ENCODE measurements around the gene USP34.
A peak's percentile ranks its signal among the peaks of the same experiment; 100 is the strongest.

Gene USP34

DNA sequence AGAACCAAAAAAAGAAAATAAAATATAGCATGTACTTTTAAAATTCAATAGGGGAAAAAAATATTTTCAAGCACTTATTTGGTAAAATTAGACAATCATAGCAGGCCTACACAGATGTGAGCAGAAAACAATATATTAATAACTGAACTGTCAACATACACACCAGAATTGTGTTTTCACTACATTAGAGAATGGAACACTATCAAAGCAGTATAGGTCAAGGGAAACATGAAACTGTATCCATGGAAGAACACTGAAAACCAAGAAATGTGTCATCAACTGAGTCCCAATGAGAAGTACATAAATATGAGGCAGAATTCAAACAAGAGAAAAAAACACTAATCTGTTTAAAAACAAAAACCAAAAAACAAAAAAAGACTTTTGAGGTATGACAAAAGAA lies 132.4 kb downstream of the USP34 start:
- DNase-seq (ENCODE audit: low spot score): no peak
- in situ Hi-C loops (cut with MboI; ENCODE audit: low pct_unique_long_range_greater_than_20kb, low sequenced_read_pairs, unreplicated experiment): no loop called here
- TF ChIP-seq, protein P1, sequence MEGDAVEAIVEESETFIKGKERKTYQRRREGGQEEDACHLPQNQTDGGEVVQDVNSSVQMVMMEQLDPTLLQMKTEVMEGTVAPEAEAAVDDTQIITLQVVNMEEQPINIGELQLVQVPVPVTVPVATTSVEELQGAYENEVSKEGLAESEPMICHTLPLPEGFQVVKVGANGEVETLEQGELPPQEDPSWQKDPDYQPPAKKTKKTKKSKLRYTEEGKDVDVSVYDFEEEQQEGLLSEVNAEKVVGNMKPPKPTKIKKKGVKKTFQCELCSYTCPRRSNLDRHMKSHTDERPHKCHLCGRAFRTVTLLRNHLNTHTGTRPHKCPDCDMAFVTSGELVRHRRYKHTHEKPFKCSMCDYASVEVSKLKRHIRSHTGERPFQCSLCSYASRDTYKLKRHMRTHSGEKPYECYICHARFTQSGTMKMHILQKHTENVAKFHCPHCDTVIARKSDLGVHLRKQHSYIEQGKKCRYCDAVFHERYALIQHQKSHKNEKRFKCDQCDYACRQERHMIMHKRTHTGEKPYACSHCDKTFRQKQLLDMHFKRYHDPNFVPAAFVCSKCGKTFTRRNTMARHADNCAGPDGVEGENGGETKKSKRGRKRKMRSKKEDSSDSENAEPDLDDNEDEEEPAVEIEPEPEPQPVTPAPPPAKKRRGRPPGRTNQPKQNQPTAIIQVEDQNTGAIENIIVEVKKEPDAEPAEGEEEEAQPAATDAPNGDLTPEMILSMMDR (IDR thresholded peaks at IDR 0.05; ENCODE audit: extremely low read depth, insufficient read depth, missing control alignments): no peak

DNA sequence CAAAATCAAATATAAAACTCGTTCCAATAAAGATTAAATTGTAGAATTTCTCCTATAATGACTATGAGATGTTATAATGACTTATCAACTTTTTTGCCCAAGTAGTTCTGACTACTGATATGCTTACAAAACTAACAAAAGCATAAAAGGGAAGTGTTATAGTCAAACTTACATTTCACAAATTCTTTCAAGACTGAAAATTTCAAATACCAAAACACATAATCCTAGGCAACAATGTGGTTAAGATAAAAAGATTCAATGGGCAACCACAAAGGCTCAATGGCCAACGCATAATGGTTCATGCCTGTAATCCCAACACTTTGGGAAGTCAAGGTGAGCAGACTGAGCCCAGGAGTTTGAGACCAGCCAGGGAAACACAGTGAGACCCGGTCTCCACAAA lies 135.7 kb downstream of the USP34 start:
- DNase-seq (ENCODE audit: low spot score): no peak

DNA sequence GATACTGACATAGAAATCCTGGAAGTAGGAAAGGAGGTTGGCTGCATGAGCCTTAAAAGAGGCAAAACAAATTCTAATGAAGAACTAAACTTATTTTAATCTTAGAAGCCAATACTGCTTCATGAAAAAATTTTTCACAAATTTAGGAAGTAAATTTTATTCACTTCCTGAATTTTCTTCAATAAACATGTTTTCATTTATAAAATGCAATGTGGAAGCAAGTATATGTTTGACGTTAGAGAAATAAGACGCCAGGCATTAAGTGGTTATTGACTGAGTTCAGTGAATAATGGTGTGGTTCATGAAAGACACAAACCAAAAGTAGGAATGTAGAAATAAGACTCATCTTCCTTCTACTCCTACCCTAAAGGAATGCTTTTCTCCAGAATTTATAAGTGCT lies 136.4 kb downstream of the USP34 start:
- in situ Hi-C loops (cut with MboI; ENCODE audit: low pct_unique_long_range_greater_than_20kb, low sequenced_read_pairs, unreplicated experiment): no loop called here
- DNase-seq (ENCODE audit: low spot score): no peak
- TF ChIP-seq, protein P1 (IDR thresholded peaks at IDR 0.05; ENCODE audit: extremely low read depth, insufficient read depth, missing control alignments): no peak

More for the DNA sequence above, 135.7 kb downstream of the USP34 start:
- TF ChIP-seq, protein P1 (IDR thresholded peaks at IDR 0.05; ENCODE audit: extremely low read depth, insufficient read depth, missing control alignments): no peak
- in situ Hi-C loops (cut with MboI; ENCODE audit: low pct_unique_long_range_greater_than_20kb, low sequenced_read_pairs, unreplicated experiment): no loop called here

DNA sequence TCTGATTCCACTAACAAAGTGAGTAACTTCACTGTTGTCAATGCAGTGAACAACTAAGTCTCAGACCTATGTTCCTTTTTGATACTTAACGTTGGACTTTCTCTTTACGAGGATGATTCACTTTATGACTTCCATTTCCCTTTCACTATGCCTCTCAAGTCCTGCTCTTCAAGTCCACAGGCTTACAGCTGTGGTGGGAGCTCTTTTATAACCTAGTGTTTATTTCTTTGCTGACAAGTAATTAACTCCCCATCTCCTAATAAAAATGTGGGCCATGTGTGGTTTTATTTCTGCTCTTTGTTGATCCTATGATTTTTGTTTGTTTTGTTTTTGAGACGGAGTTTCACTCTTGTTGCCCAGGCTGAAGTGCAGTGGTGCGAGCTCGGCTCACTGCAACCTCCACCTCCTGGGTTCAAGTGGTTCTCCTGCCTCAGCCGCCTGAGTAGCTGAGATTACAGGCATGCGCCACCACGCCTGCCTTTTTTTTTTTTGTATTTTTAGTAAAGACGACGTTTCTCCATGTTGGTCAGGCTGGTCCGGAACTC lies 142.1 kb downstream of the USP34 start:
- in situ Hi-C loops (cut with MboI; ENCODE audit: low pct_unique_long_range_greater_than_20kb, low sequenced_read_pairs, unreplicated experiment): no loop called here
- TF ChIP-seq, protein P1 (IDR thresholded peaks at IDR 0.05; ENCODE audit: extremely low read depth, insufficient read depth, missing control alignments): no peak

DNA sequence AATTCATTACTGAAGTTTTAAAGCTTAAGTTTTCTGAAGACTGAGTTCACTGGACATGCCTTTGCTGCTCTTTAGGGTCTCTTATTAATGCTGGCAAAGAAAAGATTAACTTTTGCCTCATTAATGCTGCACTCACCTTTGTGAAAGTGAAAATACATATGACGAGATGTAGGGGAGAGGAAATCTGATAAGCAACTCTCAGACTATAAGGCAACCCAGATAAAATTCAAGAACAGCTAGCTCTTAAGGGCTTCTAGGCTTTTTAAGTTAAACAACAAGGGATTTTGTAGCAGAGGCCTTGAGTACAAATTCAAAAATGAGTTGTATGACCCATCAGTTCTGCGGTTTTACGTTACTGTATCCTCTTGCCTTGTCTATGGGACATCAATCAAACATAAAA lies 143.7 kb downstream of the USP34 start:
- TF ChIP-seq, protein P1 (IDR thresholded peaks at IDR 0.05; ENCODE audit: extremely low read depth, insufficient read depth, missing control alignments): no peak
- in situ Hi-C loops (cut with MboI; ENCODE audit: low pct_unique_long_range_greater_than_20kb, low sequenced_read_pairs, unreplicated experiment): no loop called here
- DNase-seq (ENCODE audit: low spot score): peak; percentile 10

More for the DNA sequence above, 142.1 kb downstream of the USP34 start:
- peak; percentile 5 for DNase-seq (ENCODE audit: low spot score)

DNA sequence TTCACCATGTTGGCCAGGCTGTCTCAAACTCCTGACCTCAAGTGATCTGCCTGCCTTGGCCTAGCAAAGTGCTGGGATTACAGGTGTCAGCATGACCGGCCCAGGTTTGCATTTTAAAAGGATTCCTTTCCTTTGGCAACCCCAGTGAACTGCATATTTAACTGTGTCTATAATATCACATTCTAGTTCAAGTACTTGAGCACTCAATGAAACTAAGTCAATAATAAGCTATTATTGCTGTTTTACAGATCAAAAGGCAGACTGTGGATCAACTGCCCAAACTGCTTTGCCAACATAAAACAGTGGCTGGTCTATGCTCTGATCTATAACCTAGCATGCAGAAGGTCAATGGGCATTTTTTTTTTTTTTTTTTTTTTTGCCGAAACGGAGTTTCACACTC lies 144.5 kb downstream of the USP34 start:
- TF ChIP-seq, protein P1 (IDR thresholded peaks at IDR 0.05; ENCODE audit: extremely low read depth, insufficient read depth, missing control alignments): no peak
- in situ Hi-C loops (cut with MboI; ENCODE audit: low pct_unique_long_range_greater_than_20kb, low sequenced_read_pairs, unreplicated experiment): no loop called here
- DNase-seq (ENCODE audit: low spot score): no peak

Measured in GM13977 (cell line).